ENCODE measurements around the gene CTRB1.
"Not testable (repeated sequence)": the region's sequence is repeated elsewhere in the genome, so short reads cannot be mapped to it uniquely, and the experiment has no call there.

The CTRB1 gene

DNA sequence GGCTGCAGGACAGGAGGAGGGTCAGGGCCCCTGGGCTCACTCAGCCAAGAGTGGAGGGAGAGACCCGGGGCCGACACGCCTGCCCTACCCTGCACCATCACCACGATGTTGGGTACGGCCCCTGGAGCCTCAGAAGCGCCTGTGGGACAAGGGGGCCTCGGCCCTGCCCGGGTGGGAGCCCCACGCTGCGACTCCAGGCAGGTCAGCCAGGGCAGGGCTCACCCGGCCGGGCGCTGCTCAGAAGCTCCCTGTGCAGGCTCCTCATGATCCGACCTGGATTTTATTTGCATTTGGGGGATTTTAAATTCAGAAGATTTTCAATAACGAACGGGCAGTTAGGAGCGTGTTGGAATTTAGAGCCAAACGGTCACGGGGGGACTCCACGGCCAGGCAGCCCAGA lies 13.9 kb upstream of the CTRB1 start:
- not testable (repeated sequence) for DNase-seq

DNA sequence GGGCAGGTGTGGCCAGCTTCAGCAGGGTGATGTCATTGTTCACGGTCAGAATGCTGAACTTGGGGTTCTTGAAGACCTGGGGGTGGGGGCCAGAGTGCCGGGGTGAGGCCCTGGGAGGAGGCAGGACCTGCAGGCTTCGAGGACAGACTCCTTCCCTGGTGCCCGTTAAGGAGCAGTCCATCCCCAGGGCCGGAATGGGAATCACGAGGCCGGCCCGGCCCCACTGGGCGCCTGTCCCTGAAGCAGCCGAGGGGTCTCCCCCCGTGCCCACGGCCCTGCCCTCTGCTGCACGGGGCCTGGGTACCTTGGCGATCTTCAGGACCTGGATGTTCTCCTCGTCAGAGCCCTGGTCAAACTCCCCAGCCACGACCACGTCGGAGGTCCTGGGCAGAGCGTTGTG lies 13.3 kb upstream of the CTRB1 start:
- not testable (repeated sequence) for DNase-seq

DNA sequence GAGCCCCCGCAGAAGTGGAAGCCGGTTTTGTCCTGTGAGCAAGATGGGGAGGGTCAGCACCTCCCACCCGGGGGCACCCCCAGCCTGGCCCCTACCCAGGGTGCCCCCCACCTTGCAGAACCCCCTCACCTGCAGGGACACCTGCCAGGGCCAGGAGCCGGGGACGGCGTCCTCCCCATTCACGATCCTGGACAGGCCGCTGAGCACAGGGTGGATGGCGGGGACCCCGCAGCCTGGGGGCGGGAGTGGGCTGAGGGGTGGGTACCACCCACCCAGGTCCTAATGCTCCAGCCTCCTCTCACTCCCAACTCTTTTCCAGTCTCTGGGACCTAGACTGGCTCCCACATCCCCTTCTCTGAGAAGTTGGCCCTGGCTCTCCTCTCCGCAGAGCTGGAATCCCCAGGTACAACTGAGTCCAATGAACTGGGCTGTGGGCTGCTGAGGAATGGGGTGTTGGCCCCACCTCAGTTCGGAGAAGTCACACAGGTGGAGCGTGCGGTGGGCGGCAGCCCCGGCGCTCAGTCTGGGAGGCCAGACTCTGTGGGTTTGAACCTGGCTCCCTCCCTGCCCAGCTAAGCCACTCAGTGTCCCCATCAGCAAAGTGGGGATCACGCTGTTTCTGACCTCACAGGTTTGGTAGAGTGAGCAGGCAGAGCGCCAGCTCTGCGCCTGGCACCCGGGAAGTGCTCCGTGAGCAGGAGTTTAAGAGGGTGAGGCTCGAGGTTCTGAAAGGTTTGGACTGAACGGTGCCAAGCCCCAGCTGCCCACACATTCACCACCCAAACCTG lies 12.6 kb upstream of the CTRB1 start:
- DNase-seq, result not testable (repeated sequence)

DNA sequence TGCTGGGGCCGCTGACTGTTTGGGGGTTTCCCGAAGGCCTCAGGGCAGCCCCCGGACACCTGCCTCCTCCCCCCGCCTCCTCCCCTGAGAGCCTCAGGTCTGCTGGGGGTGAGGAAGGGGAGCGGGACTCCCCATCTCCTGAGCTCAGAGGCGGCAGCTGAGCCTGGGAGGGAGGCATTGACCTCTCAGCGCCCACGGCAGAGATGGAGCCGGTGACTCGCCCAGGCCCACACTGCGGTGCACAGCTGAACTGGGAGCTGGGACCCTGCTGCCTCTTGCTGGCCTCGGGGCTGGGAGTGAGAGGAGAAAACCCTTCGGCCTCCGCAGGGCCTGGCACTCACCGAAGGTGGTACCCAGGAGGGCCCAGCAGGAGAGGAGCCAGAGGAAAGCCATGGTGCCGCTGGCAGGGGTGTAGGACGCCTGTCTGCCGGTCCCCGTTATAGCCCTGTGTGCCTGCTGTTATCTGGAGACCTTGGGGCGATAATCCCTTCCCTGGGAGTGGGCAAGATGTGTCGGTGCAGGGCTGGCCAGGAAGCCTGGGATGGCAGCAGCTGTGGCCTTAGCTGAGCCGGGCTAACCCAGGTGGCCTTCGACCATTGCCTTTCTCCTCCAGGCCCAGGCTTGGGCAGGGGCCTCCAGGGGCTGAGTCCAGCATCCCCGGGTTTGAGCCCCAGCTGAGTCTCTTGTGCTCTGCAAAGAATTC lies 11.9 kb upstream of the CTRB1 start, which contains the start of gene CTRB2:
CTRB2 (minus strand) TSS at position 413 of the 703 bp plus-strand sequence; CDS start at position 393, 20 bp downstream.
- no peak for DNase-seq

DNA sequence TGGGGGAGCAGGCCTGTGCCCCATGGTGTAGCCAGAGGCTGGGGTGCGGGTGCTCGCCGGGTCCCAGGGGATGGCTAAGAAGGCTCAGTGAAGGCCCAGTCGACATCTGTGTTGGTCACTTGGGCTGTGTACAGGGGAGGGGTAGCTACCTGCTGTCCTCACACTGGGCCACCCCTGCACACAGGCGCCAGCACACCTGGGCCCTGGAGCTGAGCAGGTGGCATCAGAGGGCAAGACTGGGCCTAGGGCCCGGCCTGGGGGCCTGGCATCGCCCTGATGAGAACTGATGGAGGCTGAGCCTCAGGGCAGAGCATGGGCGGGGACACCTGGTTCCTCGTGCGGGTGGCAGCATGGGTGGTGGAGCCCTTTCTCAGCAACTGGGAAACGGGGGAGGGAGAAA lies 11.0 kb upstream of the CTRB1 start:
- no peak for DNase-seq

DNA sequence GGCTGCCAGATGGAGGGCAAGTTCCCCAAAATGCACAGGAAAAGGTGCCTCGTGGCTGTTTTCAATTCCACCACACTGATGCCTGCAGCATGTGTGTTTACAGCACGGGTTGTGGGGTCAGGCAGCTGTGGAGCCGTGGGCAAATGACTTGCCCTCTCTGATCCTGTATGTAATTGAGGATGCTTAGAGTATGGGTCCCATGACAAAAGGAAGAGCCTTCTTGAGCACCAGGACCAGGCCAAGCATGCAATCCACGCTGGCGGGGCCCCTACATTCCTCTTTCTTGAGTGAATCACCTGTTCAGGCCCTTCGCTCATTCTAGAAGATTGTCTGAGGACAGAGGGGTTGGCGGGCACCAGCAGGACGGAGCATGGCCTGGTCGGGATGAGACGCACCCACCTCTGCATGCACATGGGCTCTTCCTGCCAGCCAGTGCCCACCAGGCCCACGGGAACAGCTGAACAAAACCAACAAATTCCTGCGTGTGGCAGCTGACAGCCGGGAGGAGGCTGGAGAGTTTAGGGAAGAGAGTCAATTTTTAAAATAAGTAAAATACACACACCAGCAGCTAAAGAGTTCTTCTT lies 10.5 kb upstream of the CTRB1 start:
- no peak for DNase-seq

DNA sequence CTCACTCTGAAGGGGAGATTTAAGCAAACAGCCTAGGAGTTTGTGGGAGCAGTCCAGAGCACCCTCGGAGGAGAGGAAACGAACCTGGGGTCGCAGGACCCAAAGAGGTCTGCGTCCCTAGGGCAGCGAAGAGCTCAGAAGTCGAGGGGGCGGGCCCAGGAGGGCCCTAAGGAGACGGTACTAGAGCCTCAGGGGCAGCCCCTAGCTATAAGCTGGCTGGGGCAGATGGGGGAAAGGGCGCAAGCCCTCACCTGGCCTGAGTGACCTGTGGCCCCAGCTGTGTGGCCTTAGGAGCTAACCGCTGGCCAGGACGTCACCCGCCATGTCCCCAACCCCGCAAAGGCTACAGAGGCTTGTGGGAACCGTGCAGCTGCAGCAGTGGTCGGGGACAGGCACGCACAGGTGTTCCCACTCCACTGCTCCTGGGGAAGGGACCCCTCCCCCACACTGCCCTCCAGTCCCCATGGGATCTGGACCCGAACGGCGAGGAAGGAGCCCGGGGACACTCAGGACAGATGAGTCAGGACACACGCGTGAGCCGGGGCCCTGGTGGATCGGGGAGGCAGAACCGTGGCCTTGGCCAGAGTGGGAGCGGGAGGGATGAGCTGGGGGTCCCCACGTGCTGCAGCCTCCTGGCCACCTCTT lies 9.8 kb upstream of the CTRB1 start:
- no peak for DNase-seq

DNA sequence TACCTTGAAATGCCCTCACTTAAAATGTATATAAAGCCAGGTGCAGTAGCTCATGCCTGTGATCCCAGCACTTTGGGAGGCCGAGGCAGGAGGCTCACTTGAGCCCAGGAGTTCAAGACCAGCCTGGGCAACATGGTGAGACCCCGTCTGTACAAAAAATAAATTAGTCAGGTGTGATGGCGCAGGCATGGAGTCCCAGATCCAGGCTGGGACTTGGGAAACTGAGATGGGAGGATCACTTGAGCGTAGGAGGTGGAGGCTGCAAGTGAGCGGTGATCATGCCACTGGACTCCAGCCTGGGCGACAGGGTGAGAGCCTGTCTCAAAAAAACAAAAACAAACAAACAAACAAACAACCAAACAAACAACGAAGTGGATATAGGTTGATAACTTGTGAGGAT lies 9.3 kb upstream of the CTRB1 start:
- DNase-seq, result not testable (repeated sequence)

DNA sequence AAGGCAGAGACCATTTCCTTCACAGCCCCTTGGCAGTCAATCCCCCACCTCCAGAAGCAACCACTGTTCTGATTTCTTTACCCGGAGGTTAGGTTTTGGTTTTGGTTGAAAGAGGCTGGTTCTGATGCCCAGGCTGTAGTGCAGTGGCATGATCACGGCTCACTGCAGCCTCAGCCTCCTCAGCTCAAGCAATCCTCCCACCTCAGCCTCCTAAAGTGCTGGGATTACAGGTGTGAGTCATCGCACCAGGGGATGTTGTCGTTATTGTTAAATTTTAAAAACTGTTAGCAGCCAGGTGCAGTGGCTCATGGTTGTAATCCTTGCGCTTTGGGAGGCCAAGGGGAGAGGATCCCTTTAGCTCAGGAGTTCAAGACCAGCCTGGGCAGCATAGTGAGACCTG lies 8.8 kb upstream of the CTRB1 start:
- no peak for DNase-seq

DNA sequence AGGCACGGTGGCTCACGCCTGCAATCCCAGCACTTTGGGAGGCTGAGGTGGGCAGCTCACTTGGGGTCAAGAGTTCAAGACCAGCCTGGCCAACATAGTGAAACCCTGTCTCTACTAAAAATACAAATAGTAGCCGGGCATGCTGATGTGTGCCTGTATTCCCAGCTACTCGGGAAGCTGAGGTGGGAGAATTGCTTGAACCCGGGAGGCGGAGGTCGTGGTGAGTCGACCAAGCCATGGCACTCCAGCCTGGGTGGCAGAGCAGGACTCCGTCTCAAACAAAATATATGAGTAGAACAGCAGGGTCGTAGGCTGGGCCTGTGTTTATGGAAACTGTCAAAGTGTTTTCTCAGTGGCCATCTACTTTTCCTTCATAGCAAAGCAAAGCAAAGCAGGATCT lies 7.5 kb upstream of the CTRB1 start:
- not testable (repeated sequence) for DNase-seq

DNA sequence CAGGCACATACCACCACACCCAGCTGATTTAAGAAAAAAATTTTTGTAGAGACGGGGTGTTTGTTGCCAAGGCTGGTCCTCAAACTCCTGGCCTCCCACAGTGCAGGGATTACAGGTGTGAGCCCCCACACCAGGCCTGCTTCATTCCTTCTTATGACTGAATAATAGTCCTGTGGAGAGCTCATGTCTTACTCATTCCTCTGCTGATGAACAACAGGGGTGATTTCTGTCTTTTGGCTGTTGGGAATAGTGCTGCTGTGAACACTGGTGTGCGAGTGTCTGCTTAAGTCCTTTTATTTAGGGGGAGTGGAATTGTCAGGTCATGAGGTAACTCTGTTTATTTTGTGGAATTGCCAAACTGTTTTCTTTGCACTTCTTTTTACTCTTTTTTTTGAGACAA lies 2.7 kb upstream of the CTRB1 start:
- no peak for DNase-seq

DNA sequence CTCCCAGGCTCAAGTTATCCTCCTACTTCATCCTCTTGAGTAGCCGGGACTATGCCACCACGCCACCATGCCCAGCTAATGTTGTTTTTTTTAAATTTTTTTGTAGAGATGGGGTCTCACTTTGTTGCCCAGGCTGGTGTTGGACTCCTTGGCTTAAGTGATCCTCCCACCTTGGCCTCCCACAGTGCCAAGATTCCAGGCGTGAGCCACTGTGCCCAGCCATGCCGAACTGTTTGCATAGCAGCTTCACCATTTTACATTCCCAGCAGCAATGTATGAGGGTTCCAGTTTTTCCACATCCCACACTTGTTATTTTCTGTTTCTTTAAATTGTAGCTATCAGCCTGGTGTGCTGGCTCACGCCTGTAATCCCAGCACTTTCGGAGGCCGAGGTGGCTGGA lies 2.2 kb upstream of the CTRB1 start:
- DNase-seq, result no peak

DNA sequence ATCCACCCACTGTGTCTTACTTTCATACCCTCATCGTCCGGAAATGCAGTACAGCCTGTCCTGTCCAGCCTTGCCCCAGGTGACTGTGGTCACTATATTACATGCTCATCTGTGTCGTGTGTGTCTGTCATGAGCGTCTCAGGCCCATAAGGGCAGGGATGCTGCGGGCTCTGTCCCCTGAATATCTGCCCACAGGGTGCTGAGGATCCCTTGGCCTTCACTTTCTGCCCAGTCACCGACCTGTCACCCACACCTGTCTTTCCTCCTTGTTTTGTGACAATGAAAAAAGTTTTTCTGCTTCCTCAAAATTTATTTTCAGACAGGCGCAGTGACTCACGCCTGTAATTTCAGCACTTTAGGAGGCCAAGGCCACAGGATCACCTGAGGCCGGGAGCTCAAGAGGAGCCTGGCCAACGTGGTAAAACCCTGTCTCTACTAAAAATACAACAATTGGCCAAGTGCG lies 1.4 kb upstream of the CTRB1 start:
- no peak for DNase-seq

DNA sequence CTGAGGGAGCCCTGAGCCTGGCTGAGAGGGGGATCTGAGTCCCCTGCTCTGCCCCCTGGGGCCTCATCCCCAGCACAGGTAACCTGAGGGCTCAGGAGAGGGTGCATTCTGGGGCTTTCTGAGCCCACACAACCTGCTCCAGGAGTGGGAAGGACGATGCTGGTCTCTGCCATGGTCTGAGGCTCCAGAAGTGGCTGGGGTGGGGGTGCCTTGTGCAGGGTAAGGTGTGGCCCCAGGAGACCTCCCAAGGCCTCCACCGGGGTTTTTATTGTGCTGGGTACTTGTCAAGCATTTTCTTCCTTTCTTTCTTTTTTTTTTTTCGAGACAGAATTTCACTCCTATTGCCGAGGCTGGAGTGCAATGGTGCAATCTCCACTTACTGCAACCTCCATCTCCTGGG lies 300 bp downstream of the CTRB1 start:
- no peak for DNase-seq

DNA sequence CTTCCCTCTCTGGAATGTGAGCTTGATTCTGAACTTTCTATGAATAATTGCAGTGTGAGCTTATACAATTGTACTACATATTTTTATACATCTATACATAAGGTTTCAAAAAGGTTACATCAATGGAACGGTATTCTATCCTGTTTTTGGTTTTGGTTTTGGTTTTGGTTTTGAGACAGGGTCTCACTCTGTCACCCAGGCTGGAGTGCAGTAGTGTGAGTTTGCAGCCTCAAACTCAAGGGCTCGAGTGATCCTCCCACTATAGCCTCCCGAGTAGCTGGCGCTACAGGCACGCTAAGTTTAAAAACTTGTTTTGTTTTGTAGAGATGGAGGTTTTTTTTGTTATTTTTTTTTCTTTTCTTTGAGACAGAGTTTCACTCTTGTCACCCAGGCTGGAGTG lies 1.1 kb downstream of the CTRB1 start:
- no peak for DNase-seq

DNA sequence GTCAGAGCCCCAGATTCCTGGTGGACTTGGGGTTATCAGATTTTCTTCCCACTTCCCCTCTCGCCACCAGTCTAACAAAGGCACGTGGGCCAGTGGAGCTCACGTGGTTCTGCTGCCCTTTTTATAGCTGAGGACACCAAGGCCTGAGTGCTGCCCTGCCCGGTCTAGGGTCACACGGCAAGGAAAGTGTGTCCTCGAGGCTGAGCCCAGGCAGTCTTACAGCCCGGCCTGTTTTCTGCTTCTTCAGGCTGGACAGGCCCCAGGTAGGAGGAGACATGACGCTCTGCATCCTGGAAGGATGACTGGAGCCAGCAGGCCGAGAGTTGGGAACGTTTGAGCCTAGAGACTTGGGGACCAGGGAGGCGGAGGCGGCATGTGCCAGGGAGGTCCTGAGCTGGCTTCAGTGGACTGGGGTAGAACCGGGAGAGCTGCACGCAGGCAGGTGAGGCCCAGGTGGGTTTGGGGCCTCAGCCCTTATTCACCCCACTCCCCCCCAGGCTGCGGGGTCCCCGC lies 3.5 kb downstream of the CTRB1 start:
- DNase-seq, result no peak

DNA sequence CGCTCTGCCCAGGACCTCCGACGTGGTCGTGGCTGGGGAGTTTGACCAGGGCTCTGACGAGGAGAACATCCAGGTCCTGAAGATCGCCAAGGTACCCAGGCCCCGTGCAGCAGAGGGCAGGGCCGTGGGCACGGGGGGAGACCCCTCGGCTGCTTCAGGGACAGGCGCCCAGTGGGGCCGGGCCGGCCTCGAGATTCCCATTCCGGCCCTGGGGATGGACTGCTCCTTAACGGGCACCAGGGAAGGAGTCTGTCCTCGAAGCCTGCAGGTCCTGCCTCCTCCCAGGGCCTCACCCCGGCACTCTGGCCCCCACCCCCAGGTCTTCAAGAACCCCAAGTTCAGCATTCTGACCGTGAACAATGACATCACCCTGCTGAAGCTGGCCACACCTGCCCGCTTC lies 4.3 kb downstream of the CTRB1 start:
- not testable (repeated sequence) for DNase-seq

DNA sequence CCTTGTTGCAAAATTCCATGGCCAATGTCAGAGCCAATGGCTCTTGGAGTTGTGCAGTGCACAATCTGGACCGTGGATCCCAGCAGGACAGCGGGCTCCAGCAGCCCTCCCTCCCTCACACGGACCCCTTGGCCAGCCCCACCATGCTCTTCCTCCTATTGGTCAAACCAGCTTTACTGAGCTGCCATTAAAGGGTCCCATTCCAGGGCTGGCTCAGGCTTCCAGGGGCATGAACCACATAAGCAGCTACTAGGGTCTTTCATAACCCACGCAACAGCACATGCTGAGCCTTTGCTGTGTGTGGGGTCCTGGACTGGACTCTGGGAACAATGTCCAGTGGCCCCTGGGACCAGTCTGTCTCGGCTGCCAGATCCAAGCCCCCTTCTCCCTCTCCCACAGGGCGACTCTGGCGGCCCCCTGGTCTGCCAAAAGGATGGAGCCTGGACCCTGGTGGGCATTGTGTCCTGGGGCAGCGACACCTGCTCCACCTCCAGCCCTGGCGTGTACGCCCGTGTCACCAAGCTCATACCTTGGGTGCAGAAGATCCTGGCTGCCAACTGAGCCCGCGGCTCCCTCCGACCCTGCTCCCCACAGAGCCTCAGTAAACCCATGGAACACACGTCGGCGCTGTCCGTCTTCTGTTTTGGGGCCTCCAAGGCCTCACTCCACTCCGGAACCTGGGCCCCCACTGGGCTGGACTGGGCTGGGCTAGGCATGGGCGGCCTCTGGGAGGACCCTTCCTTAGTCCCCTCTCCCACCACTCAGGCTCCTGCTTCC lies 5.7 kb downstream of the CTRB1 start:
- no peak for DNase-seq

DNA sequence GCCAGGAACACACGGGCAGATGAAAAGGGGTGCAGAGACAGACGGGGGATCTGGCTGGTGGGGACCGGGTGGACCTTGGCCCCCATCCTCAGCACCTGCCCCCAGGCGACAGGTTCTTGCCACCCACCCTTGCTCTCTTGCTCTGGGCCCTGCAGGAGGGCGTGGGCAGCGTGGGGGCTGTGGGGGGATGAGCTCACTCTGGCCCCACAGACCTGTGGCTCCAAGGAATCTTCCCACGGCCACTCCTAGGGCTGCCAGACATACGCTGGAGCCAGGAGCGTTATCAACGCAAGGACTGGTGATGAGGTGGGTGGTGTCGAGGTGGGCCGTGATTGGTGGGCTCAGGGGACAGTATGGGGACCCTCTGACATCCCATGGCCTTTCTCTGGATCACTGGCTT lies 6.3 kb downstream of the CTRB1 start:
- DNase-seq, result no peak

DNA sequence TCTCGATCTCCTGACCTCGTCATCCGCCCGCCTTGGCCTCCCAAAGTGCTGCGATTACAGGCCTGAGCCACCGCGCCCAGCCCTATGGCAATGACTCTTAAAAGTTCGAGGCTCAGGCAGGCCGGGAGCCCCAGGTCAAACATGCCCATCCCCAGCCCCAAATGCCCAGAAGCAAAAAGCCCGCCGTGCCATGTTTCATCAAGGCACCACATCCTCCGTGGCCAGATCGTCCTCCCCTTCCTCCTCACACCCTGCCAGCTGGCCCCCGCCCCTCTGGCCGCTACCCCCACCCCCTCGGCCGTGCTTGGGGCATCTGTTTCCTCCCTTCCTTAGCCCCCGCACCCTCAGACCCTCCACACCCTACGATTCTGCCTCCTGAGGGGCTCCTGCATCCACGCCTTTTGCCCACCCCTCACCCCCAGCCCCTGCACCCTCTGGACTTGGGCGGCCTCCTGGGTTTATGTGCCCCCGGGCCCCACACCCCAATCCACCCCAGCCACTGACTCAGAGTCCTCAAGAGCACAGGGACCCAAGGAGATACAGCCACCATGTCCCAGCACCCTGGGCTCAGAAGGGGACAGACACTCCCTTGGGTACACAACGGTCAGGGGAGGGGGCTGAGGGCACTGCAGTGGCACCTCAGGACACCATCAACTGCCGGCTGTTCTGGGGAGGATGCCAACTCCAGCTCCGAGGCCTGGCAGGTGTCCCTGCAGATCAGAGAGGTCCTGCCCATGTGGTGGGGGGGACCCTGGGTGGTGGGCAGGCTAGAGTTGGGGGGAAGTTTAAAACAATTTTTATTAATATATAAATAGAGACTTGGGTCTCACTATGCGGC lies 7.1 kb downstream of the CTRB1 start:
- DNase-seq, result no peak
